HG02759 (cell line): ENCODE results near the gene TNFAIP6.
"Not testable (repeated sequence)": the region's sequence is repeated elsewhere in the genome, so short reads cannot be mapped to it uniquely, and the experiment has no call there.

Source experiments
- ATAC-seq: cut with Tn5 transposase; IDR thresholded peaks from one replicate; pipeline ENCODE4 v1.9.1; 2021; ENCODE audit warnings: mild to moderate bottlenecking, moderate library complexity; ENCODE audit not compliant: unreplicated experiment

TNFAIP6 gene

GRCh38 chr2:151410485-151410834, 53.1 kb downstream of the TNFAIP6 start:
- peak; percentile 44 for ATAC-seq

- ATAC-seq, result no peak
Measured at GRCh38 chr2:151417650-151418049, 60.3 kb downstream of the TNFAIP6 start.

DNA sequence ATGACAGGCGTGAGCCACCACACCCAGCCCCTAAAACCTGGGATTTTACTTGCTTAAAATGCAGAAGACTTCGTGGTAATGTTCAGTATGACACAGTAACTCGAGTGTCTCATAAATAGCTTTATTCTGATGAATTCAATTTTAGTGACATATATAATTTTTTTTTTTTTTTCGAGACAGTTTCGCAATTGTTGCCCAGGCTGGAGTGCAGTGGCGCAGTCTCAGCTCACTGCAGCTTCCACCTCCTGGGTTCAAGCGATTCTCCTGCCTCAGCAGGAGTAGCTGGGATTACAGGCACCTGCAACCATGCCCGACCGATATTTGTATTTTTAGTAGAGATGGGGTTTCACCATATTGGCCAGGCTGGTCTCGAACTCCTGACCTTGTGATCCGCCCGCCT, 64.3 kb downstream of the TNFAIP6 start:
- not testable (repeated sequence) for ATAC-seq

- peak; percentile 78 for ATAC-seq
Measured at GRCh38 chr2:151422917-151423439, 65.6 kb downstream of the TNFAIP6 start.

- no peak for ATAC-seq
Measured at GRCh38 chr2:151423760-151424159, 66.4 kb downstream of the TNFAIP6 start.
